HG02852 (cell line): ENCODE results near the gene SHB.
"Not testable (repeated sequence)": the region's sequence is repeated elsewhere in the genome, so short reads cannot be mapped to it uniquely, and the experiment has no call there.

Experiments used
- ATAC-seq: cut with Tn5 transposase; IDR thresholded peaks from one replicate; pipeline ENCODE4 v1.9.1; 2021; ENCODE audit warnings: mild to moderate bottlenecking, moderate library complexity; ENCODE audit not compliant: unreplicated experiment

Gene SHB

DNA sequence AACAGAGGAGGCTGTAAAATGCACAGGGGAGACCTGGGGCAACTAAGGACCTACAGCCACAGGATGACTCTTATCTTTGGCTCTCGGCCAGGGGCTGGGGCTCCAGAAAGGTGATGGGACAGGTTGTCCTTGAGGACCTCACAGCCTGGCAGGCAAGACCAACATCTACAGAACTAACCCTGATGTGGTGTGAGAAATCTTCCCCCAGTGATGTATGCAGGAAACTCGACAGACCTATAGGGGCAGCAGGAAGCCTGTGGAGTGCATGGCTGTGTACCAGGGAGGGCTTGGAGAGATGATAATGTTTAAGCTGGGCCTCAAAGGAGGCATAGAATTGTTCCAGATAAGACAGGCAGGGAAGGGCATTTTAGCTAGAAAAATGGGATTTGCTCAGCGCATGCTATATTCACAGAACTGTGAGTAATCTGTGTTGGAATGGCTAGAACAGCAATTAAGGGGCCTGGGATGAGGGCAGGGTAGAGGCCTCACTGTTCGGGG lies 96.6 kb downstream of the SHB start:
- no peak for ATAC-seq

DNA sequence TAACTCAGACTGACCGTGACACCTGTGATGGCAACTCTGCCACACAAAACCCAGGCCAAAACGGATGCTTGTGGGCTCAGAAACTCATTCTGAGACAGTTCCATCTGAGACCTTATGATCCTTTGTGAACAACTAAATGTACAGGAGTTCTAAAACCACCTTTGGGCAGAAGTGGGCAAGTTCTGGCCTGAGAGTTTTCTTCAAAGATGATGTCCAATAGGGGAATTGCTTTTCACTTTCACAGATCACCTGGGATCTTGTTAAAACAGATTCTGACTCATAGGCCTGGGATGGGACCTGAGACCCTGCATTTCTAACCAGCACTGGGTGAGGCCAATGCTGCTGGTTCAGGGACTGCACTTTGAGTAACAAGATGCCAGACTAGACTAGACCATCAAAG lies 97.3 kb downstream of the SHB start:
- no peak for ATAC-seq

DNA sequence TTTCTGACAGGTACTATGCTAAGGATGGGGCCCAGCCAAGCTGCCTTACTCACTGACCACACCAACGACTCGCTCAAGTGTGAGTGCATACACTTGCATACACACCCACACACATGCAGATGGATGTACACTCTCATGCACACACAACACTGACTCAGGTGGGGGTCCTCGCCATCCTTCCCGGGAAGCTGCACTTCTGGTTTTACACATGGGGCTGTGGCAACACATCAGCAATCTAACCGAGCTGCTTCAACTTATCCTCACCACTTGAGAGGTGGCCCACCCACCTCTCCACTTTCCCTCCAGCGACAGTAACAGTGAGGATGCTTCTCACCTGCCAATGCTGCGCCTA lies 97.9 kb downstream of the SHB start:
- ATAC-seq, result no peak

DNA sequence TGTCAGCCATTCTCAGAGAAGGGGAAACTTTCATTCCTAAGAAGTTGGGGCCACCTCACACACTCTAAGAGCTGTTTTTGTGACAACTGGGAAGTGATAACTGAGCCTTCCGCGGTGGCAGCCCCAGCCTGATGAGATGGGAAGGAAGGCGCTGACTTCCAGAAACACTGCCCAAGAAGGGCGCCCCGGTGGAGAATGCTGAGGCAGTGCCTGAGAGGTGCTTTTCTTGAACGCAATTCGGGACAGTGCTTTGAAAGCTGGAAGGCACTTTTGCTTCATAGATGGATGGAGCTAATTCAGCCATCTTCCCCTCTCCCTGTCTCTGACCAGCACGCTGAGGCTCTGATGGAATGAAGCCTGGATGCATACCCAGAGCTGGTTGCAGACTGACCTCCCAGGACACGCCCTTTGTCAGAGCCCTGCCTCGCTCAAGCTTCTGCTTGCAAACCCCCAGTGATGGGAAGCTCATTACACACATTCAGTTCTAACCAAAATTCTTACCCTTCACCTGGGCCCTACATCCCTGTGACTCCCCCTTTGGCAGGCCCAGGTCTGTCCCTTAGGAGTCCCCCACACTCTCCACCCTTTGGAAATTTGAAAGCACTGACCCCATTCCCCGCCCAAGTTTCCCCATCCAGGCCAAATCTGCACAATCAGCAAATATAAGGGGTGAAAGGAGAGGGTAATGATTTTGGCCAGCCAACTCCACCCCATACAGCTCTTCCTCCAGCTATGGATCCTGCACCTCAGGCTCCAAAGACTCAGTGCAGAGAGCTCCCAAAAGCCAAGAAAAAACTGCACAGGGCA lies 98.5 kb downstream of the SHB start:
- ATAC-seq, result no peak

DNA sequence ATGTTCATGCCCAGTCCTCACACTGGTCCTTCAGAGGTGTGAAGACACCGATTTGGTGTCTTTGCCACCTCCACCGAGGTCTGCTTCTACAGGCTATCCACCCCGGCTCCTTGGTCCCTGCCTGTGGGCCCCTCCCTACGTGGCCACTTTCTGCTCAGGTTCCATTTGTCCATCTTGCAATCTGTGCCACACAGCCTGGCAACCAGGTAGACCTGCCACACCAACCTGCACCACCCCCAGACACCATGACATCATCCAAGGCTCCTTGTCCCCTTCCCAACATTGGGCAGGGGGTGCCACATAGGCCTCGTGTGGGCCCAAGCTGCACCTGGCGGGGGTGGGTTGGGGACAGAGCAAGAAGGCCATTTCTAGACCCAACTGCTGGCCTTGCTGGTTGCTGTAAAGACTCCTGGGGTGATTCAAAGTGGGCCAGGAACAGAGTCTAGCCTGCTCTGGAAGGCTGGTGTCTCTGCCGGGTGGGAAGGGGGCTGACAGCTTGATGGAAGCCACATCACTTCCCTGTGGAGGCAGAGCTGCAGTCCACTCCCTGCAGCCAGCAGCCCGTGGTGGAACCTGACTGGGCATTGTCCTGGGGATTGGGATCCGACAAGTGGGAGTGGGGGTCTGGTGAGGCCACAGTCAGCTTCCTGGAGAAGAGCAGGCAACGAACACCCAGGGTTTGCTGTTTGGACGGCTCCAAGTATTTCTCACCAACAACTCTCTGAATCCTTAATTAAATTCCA lies 99.3 kb downstream of the SHB start:
- ATAC-seq, result no peak

DNA sequence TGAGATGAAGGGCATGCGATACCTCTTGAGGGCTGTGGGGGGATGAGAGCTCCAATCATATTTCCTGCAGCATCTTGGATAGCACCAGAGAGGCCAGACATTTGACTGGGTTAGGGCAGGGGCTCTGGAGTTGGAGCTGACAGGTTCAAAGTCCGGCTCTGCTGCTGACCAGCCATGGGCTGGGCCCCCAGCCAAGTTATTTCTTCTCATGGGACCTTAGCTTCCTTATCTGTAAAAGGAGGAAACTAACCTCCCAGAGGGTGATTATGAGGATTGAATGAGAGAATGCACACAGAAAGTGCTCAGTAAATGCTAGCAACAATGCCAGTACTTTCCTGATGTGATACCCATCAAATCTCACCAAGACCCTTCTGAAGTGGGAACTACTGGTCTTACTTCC lies 99.9 kb downstream of the SHB start:
- ATAC-seq, result no peak

DNA sequence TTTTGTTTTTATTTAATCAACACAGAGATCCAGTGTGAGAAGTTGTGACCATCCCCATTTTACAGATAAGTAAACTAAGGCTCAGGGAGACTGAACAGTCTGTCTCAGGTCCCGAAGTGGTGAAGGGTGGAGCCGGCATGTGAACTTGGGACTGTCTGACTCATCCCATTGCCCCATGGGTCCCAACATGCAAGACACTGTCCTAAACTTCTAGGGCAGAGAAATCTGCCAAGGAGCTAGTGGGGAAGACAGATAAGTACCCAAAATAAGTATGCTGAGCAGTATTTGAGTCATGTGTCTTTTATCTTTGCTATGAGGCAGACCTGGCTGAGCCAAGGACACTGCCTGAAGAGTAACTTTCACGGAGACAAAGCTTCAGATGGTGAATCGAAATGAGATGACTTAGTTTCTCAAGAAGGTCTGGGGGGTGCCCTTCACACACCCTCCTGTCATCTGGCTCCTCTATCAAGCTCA lies 100.8 kb downstream of the SHB start:
- ATAC-seq, result no peak

DNA sequence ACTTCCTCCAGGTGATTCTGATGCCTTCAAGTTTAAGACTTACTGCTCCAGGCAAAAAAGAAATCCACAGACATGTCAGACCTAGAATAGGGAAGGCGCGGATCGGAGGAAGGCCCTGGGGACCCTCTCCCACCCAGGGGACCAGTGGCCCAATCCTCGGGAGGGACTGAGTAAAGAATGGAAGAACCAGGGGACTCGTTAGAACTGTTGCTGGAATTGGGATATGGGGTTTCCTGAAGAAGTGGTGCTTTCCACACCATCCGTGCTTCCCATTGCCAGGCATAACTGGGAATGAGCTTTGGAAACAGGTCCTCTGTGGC lies 101.3 kb downstream of the SHB start:
- no peak for ATAC-seq

DNA sequence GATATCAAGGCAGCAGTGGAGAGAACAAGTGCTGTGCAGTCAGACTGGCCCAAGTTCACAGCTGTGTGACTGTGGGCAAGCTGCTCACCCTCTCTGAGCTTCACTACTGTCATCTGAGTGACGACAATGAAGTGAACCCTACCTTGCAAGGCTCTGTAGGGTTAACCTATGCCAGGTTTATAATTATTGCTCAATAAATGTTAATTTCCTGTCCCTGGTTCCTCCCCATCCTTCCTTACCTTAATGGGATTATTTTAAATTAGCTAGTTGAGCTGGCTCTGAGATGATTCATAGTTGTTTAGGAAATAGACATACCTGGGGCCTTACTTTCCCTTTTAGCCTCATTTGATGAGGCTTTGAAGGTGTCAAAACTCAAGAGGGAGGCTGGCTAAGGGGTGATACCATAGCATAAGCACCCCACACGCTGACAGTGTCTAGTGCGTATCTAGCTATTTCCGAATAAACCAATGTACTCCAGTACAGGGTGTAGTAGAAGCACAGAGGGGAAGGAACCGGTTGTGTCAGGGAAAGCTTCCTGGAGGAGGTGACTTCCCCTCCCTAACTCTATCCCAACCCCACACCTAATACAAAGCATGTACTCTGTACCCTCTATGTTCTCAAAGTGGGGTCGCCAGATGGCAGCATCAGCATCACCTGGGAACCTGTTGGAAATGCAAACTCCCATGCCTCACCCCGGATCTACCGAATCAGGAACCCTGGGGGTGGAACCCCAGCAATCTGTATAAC lies 101.8 kb downstream of the SHB start:
- ATAC-seq, result no peak

DNA sequence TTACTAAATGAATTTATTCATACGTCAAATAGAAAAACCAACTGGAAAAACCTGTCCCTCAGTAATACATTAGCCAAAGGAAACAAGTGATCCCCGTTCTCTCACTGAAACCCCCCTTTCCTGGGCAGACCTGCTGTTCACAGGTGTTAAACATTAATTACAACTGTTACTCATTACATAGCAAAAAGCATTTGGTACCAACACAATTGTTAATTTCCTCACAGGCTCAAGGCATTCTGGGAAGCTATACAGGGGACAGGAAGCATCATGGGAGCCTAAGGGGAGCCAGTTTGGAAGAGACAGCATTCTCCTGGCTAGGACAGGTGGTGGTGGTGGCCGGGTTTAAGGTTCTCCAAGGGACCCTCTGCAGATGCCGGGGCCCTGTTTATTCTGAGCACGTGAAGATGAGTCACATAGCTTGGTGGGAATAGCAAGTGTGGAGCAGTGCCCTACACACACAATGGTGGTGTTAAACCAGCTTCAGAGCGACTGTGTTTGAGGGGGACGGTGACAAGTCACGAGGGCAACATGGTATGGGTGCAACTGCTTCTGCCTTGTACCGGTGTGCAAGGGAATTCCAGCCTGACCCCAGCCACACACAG lies 102.5 kb downstream of the SHB start:
- no peak for ATAC-seq

DNA sequence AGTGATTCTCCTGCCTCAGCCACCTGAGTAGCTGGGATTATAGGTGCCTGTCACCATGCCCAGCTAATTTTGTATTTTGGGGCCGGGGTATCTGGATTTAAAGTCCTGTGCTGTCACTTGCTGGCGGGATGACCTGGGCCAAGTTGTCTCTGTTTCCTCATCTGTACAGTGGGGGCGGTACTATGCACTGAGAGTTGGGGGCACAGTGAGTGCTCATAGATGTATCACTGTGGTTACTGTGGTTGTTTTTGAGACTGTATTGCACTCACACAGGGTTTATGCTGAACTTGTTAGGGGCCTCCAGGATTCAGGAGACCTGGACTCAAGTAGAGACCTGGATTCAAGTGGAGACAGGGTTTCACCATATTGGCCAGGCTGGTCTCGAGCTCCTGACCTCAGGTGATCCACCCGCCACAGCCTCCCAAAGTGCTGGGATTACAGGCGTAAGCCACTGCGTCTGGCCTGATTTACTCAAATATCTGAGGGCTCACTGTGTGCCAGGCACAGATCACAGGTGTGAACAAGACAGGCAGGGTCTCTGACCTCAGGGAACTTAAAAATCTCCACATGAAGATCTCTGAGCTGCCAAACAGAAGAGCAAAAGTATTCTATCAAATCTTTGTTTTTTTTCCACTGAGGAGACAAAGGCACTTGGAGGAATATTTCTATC lies 103.2 kb downstream of the SHB start:
- not testable (repeated sequence) for ATAC-seq

DNA sequence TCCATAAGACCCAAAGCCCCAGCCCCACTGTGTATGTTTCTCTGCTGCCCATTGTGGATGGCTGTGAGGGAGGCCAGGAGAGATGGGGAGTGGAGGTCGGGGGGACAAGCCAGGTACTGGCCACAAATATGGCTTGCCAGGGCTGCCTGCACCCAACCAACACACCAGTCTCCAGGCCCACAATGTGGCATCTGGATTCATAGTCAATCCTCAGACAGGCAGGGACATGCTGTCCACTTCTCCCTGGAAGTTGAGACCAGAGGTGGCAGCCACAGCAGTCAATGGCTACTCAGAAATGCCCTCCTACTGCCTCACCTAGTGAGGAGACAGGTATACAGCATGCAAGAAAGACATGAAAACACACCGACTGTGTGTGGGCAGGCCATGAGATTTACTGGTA lies 103.9 kb downstream of the SHB start:
- no peak for ATAC-seq

DNA sequence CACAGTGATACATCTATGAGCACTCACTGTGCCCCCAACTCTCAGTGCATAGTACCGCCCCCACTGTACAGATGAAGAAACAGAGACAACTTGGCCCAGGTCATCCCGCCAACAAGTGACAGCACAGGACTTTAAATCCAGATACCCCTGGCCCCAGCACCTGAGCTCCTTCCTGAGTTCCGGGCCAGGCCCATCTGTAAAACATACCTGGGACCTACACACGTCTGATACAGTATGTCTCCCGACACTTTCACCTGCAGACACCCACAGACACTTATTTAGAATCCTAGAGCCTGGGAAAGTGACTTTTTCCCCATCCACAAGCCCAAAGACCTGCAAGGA lies 104.3 kb downstream of the SHB start:
- no peak for ATAC-seq

DNA sequence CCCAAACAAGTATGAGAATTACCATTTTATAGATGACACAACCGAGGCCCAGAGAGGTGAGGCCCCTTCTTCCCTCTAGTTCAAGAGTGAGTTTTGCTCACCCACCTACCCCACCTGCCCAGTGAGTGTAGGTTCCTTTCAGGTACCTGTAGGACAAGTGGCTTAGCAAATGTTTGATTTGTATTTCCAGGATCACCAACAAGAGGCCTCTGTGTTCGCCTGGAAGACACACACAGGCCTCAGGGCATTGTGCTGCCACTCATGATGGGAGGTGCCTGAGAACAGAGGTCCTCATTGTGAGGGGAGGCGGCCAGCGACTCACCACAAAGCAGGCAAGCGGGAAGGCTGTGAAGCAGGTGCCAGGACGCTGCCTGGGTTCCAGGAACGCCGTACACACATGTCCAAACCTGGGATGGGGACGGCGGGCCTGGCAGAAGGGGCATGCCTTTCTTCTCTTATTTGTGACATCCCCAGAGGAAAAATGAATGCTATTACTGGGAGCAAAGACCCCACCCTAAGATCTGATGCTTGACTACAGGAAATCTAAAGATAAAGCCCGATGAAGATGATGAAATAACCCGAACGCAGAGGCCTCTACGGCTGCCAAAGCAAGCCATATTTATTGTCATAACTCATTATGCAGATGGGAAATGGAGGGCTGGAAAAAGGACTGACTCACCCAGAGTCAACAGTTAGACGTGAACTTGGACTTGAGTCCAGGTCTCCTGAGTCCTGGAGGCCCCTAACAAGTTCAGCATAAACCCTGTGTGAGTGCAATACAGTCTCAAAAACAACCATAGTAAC lies 104.9 kb downstream of the SHB start:
- no peak for ATAC-seq

DNA sequence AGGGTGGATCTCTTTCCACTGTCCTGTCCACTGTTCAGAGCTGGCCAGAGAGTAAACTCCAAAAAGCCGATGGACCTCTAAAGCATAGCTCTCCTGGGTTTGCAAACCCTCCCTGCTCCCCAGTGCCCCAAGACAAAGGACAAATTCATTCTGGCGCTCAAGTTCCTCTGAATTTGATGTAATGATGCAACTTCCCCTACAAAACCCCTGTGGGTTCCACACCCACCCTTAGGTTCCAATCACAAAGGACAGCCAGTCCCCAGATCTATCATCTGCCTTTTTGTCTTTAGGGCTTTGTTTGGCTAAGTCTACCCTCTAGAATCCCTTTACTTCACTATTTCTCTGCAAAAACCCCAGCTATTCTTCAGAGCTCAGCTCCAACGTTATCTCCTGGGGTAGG lies 107.7 kb downstream of the SHB start:
- ATAC-seq, result no peak

DNA sequence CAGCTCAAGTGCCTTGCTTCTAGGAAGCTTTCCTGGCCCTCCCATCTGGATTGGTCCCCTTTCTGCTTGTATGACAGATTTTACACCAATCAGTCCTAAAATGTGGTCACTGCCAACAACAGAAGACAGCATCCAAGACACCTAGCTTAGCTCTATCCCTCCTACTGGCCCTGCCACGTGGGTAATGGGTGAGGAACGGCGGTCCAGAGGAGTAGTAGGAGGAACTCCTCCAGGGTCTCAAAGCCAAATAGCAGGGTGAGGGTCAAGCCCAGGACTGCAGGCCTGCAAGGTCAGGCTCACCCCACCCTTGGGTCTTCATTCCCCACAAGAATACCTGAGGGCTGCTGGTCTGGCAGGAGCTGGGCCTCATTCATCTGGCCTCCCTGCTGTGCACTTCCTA lies 108.4 kb downstream of the SHB start:
- no peak for ATAC-seq

DNA sequence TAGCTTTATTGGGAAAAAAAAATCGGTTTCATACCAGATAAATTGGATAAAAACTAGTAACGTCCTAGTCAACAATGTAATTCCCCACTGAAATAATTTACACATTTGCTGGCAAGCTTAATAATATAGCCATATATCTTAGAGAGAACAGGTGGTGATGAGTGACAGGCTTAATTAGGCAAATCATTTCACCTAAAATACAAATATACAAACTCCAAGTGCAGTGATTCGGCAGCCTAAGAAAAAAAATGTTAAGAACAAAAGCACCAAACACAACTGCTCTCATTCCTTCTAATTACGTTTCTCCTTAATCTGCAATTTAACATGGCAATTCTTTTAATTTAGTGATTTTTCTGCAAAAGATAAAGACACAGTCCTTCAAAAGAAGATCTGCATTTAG lies 109.1 kb downstream of the SHB start:
- no peak for ATAC-seq

DNA sequence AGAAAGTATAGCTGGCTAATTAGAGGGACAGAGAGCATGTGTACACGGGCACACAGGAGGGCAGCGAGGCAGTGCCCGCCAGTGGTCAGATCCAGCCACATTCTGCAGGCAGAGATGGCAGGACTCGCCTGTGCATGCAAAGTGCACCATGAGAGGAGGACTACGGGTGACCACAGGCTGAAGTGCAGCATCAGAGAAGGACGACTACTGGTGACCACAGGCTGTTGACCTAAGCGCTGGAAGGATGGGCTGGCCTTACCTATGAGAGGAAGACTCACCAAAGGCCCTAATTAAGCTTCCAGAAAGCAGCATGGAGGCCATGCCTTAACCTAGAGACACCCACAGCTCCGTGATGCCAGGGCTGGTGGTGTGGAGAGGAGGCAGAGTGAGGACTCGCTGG lies 110.9 kb downstream of the SHB start:
- ATAC-seq, result no peak

DNA sequence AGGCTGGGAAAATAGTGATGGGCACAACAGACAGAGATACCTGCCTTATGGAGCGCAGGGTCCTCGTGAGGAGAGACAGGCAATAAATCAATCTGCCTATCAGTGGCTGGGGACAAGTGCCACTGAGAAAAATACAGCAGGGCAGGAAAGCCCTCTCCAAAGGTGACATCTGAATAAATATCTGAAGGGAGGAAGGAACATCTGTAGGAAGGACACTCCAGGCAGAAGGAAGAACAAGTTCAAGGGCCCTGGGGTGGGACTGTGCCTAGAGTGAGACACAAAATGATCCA lies 111.4 kb downstream of the SHB start:
- no peak for ATAC-seq

DNA sequence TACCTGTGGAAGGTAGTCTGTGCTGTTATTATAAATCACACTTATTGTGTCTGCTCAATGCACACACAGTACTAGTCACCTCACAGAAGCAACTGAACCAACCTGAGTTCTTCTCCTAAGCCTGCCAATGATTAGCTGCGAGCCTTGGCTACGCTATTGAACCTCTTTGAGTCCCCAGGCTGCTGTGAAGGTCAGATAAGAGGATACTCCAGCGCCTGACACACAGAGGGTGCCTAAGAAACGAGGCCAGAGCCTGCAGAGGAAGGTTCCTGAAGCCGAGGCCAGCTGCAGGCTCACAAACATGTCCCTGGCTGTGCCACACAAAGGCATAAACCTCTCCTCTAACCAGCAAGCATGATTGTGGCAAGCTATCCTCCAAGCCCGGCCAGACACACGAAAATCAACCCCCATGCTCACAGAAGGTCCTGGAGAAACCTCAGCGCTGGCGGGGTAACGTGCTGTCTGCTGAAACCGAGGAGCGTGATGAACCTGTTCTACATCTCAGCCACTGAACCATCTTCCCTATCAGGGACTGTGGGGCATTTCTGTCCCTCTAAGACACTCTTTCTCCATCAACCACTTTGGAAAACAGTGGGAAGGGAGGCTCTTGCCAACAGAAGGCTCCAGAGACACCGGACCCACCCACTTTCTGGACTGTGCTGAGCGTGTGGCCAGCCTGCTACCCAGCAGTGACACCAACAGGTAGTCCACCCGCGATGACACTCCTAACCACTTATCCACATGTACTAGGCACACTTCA lies 111.9 kb downstream of the SHB start:
- no peak for ATAC-seq
